Neural cell (in vitro differentiated cells): ENCODE results near the gene PLXNA3.

Experiments
- EP300 ChIP-seq: fragments of 450-650 bp; conservative IDR thresholded peaks from 2 replicates; pipeline ENCODE4 v1.6.1; 2014; ENCODE audit warnings: antibody characterized with exemption, mild to moderate bottlenecking, moderate library complexity; ENCODE audit not compliant: poor library complexity, severe bottlenecking
- EZH2 ChIP-seq: fragments of 200-600, 300-800 bp; shearing (Covaris generic), sonication (generic); IDR thresholded peaks from 2 replicates; pipeline ENCODE4 v1.6.1; 2014; ENCODE audit warnings: antibody characterized with exemption, low read length, borderline replicate concordance, mild to moderate bottlenecking; ENCODE audit not compliant: insufficient read depth, poor library complexity, severe bottlenecking
- MXI1 ChIP-seq: fragments of 450-650 bp; conservative IDR thresholded peaks from 2 replicates; pipeline ENCODE4 v1.6.1; 2014; ENCODE audit warnings: antibody characterized with exemption, mild to moderate bottlenecking; ENCODE audit not compliant: poor library complexity, severe bottlenecking
- POLR2AphosphoS5 ChIP-seq: IDR thresholded peaks from 2 replicates; pipeline ENCODE4 v1.6.1; 2012
- RAD21 ChIP-seq: fragments of 450-650 bp; conservative IDR thresholded peaks from 2 replicates; pipeline ENCODE4 v1.6.1; 2014; ENCODE audit warnings: antibody characterized with exemption, mild to moderate bottlenecking, moderate library complexity
- REST ChIP-seq: IDR thresholded peaks from 2 replicates; pipeline ENCODE4 v1.6.1; 2012; ENCODE audit warnings: borderline replicate concordance
- SMC3 ChIP-seq: fragments of 450-650 bp; conservative IDR thresholded peaks from 2 replicates; pipeline ENCODE4 v1.6.1; 2014; ENCODE audit warnings: antibody characterized with exemption, mild to moderate bottlenecking, moderate library complexity; ENCODE audit not compliant: poor library complexity
- TAF1 ChIP-seq: IDR thresholded peaks from 2 replicates; pipeline ENCODE4 v1.6.1; 2012; ENCODE audit warnings: low read depth
- TF ChIP-seq, protein P1 (sequence below): fragments of 450-650 bp; IDR thresholded peaks from 2 replicates; pipeline ENCODE4 v1.5.1; 2014; ENCODE audit warnings: antibody characterized with exemption, mild to moderate bottlenecking, moderate library complexity; ENCODE audit not compliant: poor library complexity, severe bottlenecking

- TF ChIP-seq, protein P1, sequence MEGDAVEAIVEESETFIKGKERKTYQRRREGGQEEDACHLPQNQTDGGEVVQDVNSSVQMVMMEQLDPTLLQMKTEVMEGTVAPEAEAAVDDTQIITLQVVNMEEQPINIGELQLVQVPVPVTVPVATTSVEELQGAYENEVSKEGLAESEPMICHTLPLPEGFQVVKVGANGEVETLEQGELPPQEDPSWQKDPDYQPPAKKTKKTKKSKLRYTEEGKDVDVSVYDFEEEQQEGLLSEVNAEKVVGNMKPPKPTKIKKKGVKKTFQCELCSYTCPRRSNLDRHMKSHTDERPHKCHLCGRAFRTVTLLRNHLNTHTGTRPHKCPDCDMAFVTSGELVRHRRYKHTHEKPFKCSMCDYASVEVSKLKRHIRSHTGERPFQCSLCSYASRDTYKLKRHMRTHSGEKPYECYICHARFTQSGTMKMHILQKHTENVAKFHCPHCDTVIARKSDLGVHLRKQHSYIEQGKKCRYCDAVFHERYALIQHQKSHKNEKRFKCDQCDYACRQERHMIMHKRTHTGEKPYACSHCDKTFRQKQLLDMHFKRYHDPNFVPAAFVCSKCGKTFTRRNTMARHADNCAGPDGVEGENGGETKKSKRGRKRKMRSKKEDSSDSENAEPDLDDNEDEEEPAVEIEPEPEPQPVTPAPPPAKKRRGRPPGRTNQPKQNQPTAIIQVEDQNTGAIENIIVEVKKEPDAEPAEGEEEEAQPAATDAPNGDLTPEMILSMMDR = no peak
- no peak for TF ChIP-seq MXI1
- no peak for TF ChIP-seq SMC3
- TF ChIP-seq POLR2AphosphoS5 = no peak
- TF ChIP-seq EP300 = no peak
- no peak for TF ChIP-seq EZH2
- no peak for TF ChIP-seq TAF1
- no peak for TF ChIP-seq RAD21
- TF ChIP-seq REST = no peak
These were observed 38.2 kb upstream of the PLXNA3 start for GRCh38 chrX:154419688-154420401.
